Lower leg skin (tissue), 3 donors: Measurements from ENCODE around the gene NPIPA1.
"Not testable (repeated sequence)": the region's sequence is repeated elsewhere in the genome, so short reads cannot be mapped to it uniquely, and the experiment has no call there.

Experiments
- POLR2A ChIP-seq, 2 donors: fragments of 450-650 bp; IDR thresholded peaks; one replicate each; pipeline ENCODE4 v1.6.1; 2016 to 2017; ENCODE audit warnings: antibody characterized with exemption in 2 of 2, mild to moderate bottlenecking in 1 of 2, moderate library complexity in 1 of 2
- TF ChIP-seq, protein P1 (sequence below), 3 donors: fragments of 450-650 bp; IDR thresholded peaks; one replicate each; pipeline ENCODE4 v1.5.1; 2016; ENCODE audit warnings: antibody characterized with exemption in 3 of 3, mild to moderate bottlenecking in 3 of 3, moderate library complexity in 2 of 3

DNA sequence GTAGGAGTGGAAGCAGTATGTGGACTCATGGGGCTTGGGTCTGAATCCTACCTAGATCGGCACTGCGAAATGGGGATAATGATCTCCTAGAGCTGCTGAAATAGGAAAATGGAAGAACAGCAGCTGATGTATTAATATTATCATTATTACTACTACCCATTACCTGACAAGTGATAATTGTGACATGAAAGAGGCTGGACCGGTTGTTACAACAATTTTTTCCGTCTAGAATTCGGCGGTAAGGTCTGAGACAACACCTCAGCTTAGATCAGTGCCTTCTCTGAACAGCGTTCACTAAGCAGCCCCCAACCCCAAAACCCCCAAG is 37.0 kb downstream of the NPIPA1 start:
- TF ChIP-seq, protein P1, sequence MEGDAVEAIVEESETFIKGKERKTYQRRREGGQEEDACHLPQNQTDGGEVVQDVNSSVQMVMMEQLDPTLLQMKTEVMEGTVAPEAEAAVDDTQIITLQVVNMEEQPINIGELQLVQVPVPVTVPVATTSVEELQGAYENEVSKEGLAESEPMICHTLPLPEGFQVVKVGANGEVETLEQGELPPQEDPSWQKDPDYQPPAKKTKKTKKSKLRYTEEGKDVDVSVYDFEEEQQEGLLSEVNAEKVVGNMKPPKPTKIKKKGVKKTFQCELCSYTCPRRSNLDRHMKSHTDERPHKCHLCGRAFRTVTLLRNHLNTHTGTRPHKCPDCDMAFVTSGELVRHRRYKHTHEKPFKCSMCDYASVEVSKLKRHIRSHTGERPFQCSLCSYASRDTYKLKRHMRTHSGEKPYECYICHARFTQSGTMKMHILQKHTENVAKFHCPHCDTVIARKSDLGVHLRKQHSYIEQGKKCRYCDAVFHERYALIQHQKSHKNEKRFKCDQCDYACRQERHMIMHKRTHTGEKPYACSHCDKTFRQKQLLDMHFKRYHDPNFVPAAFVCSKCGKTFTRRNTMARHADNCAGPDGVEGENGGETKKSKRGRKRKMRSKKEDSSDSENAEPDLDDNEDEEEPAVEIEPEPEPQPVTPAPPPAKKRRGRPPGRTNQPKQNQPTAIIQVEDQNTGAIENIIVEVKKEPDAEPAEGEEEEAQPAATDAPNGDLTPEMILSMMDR (IDR thresholded peaks at IDR 0.05) = not testable (repeated sequence)
- not testable (repeated sequence) for TF ChIP-seq POLR2A (IDR thresholded peaks at IDR 0.05)
